ENCODE measurements around the gene FBLN2.

The FBLN2 gene

GRCh38 chr3:13605555-13605954 is 56.6 kb downstream of the FBLN2 start:
- DNase-seq (ENCODE audit: low spot score) = no peak

- DNase-seq (ENCODE audit: low spot score) = no peak
Observed at GRCh38 chr3:13607821-13608597, 59.1 kb downstream of the FBLN2 start.

GRCh38 chr3:13608969-13609725 is 60.2 kb downstream of the FBLN2 start:
- DNase-seq (ENCODE audit: low spot score) = no peak

- no peak for DNase-seq (ENCODE audit: low spot score)
Observed at GRCh38 chr3:13610006-13610570, 61.2 kb downstream of the FBLN2 start.

- no peak for DNase-seq (ENCODE audit: low spot score)
Observed at GRCh38 chr3:13611221-13611620, 62.3 kb downstream of the FBLN2 start.

GRCh38 chr3:13612829-13613228 is 63.9 kb downstream of the FBLN2 start:
- peak; percentile 7 for DNase-seq (ENCODE audit: low spot score)

GRCh38 chr3:13613343-13614190 is 64.6 kb downstream of the FBLN2 start:
- DNase-seq (ENCODE audit: low spot score) = no peak

GRCh38 chr3:13614607-13615006 is 65.7 kb downstream of the FBLN2 start:
- DNase-seq (ENCODE audit: low spot score) = no peak

GRCh38 chr3:13615019-13615528 is 66.1 kb downstream of the FBLN2 start:
- no peak for DNase-seq (ENCODE audit: low spot score)

GRCh38 chr3:13616359-13616758 is 67.4 kb downstream of the FBLN2 start:
- DNase-seq (ENCODE audit: low spot score) = no peak

GRCh38 chr3:13617097-13617738 is 68.3 kb downstream of the FBLN2 start:
- DNase-seq (ENCODE audit: low spot score) = no peak

- no peak for DNase-seq (ENCODE audit: low spot score)
Observed at GRCh38 chr3:13617981-13618380, 69.1 kb downstream of the FBLN2 start.

- no peak for DNase-seq (ENCODE audit: low spot score)
Observed at GRCh38 chr3:13618836-13619235, 69.9 kb downstream of the FBLN2 start.

- no peak for DNase-seq (ENCODE audit: low spot score)
Observed at GRCh38 chr3:13619661-13620230, 70.8 kb downstream of the FBLN2 start.

- no peak for DNase-seq (ENCODE audit: low spot score)
Observed at GRCh38 chr3:13620281-13620680, 71.4 kb downstream of the FBLN2 start.

- no peak for DNase-seq (ENCODE audit: low spot score)
Observed at GRCh38 chr3:13620776-13621365, 71.9 kb downstream of the FBLN2 start.

- no peak for DNase-seq (ENCODE audit: low spot score)
Observed at GRCh38 chr3:13621381-13622221, 72.7 kb downstream of the FBLN2 start.

- no peak for DNase-seq (ENCODE audit: low spot score)
Observed at GRCh38 chr3:13622356-13622755, 73.4 kb downstream of the FBLN2 start.

- DNase-seq (ENCODE audit: low spot score) = no peak
Observed at GRCh38 chr3:13623101-13623654, 74.3 kb downstream of the FBLN2 start.
